Measurements from ENCODE around the gene TBC1D16.
"Not testable (repeated sequence)": the region's sequence is repeated elsewhere in the genome, so short reads cannot be mapped to it uniquely, and the experiment has no call there.

The TBC1D16 gene

GRCh38 chr17:79976451-79976850 is 59.2 kb downstream of the TBC1D16 start:
- no peak for DNase-seq (ENCODE audit: low read depth)

GRCh38 chr17:79975498-79976134 is 60.1 kb downstream of the TBC1D16 start:
- no peak for DNase-seq (ENCODE audit: low read depth)

DNA sequence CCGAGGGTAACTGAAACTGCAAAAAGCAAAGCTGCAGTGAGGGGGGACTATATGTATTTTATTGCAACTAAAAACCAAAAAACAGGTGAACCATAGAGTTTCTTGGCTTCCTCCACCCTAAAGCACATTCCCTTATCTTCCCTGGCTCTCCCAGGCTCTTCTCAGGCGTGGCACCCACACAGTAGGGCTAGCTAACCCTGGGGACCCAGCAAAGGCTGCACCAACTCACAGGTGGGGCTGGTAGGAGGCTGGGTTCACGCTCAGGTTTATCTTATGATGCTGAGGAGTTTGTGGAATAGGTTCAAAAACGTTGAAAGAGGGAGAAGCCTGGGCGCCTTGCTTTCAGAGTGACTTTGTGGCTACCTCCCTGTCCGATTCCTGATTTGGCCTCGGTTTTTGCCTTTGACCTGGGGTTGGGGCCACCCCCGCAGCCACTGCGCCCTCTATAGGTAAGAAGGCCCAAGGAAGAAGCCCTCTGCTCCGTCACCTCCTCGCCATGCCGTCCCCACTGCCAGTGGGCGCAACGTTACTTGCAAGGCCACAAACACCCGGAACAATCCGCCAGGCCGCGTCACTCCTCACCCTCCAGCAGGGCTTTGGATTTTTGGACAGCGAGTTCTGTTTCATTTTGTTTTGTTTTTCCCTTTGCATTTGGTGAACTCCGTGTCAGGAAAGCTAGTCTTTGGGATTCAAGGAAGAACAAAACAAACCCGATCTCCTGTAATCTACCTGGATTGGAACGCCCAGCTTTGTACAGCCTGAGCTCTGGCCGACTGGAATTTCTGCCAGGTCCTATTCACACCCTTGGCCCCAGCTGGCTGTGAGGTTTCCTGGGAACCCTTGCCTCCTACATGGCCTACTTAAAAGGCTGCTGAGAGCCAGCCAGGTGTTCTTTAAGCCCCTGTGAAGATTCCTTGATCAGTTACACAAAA is 60.8 kb downstream of the TBC1D16 start:
- no peak for DNase-seq (ENCODE audit: low read depth)

DNA sequence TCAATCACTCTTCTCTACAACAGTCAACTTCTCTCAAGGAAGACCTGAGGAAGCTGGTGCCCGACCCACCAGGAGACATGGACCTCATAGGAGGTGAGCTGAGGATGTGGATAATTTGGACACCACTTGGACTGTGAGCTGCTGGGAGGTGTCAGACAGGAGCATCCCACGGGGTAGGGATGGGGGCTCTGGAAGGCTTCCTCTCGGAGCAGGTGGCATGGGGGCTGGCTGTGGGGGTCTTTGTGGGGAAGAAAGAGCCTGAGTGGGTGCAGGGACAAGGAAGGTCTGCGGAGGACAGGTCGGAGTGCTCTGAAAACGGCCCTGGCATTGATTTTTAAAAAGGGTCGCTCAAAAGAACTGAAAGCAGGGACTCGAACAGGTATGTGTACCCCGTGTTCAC is 64.0 kb downstream of the TBC1D16 start:
- DNase-seq (ENCODE audit: low read depth): no peak

DNA sequence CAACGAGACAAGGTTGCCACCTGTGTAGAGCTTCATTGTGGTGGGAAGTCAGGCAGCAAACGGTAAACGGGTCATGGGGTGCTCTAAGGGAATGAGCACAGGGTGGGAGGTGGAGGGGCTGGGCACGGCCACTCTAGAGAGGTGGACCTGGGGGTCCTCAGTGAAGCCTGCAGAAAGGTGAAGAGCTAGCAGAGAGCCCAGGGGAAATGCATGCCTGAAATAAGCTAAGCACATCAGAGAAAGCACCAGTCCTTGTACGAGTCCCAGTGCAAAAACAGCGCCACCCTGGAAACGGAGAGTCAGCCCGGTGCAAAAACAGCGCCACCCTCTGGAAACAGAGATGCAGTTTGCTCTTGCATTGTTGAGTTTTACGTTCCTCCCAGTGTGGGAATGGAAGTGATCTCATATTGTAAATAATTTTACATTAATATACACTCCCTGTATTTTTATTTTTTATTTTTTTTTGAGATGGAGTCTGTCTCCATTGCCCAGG is 65.0 kb downstream of the TBC1D16 start:
- DNase-seq (ENCODE audit: low read depth): no peak

- DNase-seq (ENCODE audit: low read depth): no peak
These were observed 65.8 kb downstream of the TBC1D16 start for GRCh38 chr17:79969906-79970305.

- no peak for DNase-seq (ENCODE audit: low read depth)
These were observed 67.6 kb downstream of the TBC1D16 start for GRCh38 chr17:79968116-79968515.

DNA sequence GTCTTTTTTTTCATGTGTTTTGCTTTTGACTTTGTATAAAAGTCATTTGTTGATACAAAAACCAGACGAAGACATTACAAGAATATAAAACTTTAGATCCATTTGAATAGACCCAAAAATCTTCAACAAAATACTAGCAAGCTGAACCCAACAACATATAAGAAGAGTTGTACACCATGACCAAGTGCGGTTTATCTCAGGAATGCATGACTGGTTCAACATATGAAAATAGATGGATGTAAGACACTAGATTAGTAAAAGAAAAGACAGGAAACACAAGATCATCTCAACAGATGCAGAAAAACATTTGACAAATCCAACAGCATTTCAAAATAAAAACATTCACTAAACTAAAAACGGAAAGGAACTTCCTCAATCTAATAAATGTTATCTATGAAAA is 69.0 kb downstream of the TBC1D16 start:
- DNase-seq (ENCODE audit: low read depth): no peak

GRCh38 chr17:79965806-79966205 is 69.9 kb downstream of the TBC1D16 start:
- no peak for DNase-seq (ENCODE audit: low read depth)

- DNase-seq (ENCODE audit: low read depth): not testable (repeated sequence)
These were observed 73.2 kb downstream of the TBC1D16 start for GRCh38 chr17:79962467-79962866.

GRCh38 chr17:79961567-79961966 is 74.1 kb downstream of the TBC1D16 start:
- not testable (repeated sequence) for DNase-seq (ENCODE audit: low read depth)

- DNase-seq (ENCODE audit: low read depth): no peak
These were observed 74.7 kb downstream of the TBC1D16 start for GRCh38 chr17:79960788-79961522.

DNA sequence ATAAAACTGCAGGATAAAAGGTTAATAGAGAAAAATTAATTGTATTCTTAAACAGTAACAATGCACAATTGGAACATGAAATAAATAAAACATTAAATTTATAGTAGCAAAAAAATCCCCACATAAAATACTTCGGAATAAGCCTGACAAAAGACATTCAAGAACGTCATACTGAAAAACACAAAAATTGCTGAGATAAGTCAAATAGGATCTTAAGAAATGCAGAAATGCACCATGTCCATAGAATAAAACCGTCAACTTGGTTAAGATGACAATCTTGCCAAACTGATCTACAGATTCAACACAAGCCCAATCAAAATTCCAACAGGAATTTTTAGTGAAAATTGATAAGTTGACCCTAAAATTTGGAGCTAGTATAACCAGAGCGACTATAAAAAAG is 76.6 kb downstream of the TBC1D16 start:
- DNase-seq (ENCODE audit: low read depth): no peak

- DNase-seq (ENCODE audit: low read depth): no peak
These were observed 78.8 kb downstream of the TBC1D16 start for GRCh38 chr17:79956853-79957252.

- DNase-seq (ENCODE audit: low read depth): not testable (repeated sequence)
These were observed 79.3 kb downstream of the TBC1D16 start for GRCh38 chr17:79956441-79956735.

DNA sequence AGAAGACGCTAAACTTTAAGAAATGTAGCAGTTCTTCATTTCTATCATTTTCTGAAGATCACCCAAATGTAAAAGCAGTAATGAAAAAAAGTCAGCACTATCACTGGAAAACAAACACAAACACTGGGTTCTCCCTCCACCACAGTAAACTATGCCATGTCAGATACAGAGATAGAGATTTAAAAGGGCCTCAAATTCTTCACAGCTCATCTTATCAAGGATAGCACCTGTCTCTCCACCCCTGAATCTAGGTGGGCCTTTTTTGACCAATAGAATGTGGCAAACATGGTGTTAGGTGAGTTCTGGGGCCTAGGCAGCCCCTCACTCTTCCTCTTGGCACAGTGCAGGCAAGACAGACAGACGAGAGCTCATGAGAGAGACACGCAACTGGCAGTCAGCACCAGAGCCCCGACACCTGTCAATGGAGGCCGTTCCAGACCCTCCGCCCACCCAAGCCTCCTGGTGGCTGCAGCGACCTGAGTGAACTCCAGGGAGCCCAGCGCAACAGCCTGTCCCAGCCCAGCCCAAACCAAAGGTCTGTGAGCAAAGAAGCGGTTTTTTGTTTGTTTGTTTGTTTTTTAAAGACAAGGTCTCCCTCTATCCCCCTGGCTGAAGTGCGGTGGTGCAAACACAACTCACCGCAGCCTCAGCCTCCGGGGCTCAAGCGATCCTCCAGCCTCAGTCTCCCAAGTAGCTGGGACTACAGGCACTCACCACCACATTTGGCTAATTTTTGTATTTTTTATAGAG is 79.8 kb downstream of the TBC1D16 start:
- no peak for DNase-seq (ENCODE audit: low read depth)

GRCh38 chr17:79955167-79955549 is 80.5 kb downstream of the TBC1D16 start:
- DNase-seq (ENCODE audit: low read depth): no peak

DNA sequence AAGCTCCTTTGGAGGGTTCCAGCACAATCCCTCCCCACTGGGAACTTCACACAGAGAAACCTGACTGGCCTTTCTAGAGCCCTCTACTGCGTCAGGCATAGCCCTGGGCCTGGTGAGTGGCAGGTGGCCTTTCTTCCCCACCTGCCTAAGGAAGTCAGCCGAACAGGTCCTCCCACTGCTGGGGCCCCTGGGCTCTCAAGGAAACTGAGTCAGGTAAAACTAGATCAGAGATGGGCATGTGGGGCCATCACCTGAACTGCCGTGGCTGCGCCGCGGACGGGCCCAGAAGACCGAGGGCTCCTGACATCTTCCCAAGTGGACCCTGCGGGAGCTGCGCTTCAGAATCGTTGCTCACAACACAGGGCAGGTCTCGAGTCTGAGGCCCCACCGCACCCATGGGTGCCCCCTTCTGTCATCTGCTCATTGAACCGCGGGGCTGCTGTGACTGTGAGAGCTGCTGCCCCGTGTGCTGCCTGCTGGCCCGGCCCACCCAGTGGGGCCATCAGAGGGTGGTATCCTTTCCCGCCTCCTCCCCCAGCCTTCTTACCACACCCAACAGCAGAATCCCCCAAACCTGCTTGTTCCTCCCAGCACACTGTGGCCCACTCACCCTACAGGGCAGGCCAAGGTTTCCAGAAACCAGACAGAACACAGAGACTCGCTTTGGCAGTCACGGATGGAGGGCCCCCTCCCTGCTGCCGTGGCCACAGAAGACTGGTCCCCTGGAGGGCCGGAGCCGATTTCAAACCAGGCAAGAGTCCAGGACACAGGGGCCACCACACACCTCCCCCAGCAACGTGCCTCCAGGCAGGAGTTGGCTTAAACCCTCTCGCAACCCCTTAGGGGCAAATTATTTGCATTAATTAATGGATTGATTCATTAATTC is 81.1 kb downstream of the TBC1D16 start:
- no peak for DNase-seq (ENCODE audit: low read depth)

DNA sequence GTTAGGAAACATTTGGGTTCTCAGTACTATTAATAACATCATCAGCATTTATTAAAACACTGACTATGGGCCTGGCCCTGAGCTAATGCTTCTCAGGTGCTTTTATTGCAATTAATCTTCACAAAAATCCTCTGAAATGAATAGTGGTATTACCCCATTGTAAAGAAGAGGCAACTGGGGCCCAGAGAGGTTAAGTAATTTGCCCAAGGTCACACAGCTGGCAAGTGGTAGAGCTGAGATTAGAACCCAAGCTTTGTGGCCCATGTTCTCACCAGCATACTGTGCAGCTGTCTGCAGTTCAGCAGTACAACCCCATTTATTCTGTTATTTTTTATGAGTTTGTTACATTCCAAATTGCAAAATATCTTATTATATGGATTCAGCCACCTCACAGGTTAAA is 82.3 kb downstream of the TBC1D16 start:
- no peak for DNase-seq (ENCODE audit: low read depth)

- DNase-seq (ENCODE audit: low read depth): no peak
These were observed 82.8 kb downstream of the TBC1D16 start for GRCh38 chr17:79952901-79953300.

- DNase-seq (ENCODE audit: low read depth): no peak
These were observed 83.3 kb downstream of the TBC1D16 start for GRCh38 chr17:79952265-79952877.
